Left lobe of liver (tissue), 2 donors: Measurements from ENCODE around the gene TTC21B. TPM values are rescaled to one million over a fixed set of nuclear protein-coding genes. Genes with fewer than 3 reads are reported as not detected.
"Not testable (repeated sequence)": the region's sequence is repeated elsewhere in the genome, so short reads cannot be mapped to it uniquely, and the experiment has no call there.

Experiments used
- ATAC-seq: fragments of 200-7000 bp; cut with Tn5 transposase; one replicate; pipeline ENCODE4 v1.9.1; 2020; ENCODE audit warnings: mild to moderate bottlenecking, moderate library complexity
- DNase-seq: peaks from one replicate; pipeline ENCODE4 v3.0.0-alpha.2; 2020; ENCODE audit warnings: low spot score
- total RNA-seq: library from RNA; stranded (reverse); gene quantifications from one replicate; pipeline ENCODE4 v1.2.1, GENCODE V29; 2021
- donor health status: DM: no; HTN: no; CAD: no; lungs with moderate emphysema.
- donor health status: DM: no; HTN: yes; CAD: no.

Gene TTC21B
- total RNA-seq, result 6.2 TPM

- DNase-seq (peak; percentile 97), ATAC-seq (peak; percentile 96)
Observed at GRCh38 chr2:165953655-165954606, at the start of gene TTC21B. Gene TTC21B, minus strand, starts transcription at chr2:165953776. Its CDS starts 71 bp downstream, at chr2:165953705.

- no peak for DNase-seq
Observed at GRCh38 chr2:166000401-166000800, 46.8 kb upstream of the TTC21B start.

GRCh38 chr2:165990846-165991245 lies 37.3 kb upstream of the TTC21B start:
- ATAC-seq, result no peak
- no peak for DNase-seq

More at GRCh38 chr2:166000401-166000800, 46.8 kb upstream of the TTC21B start:
- ATAC-seq, result no peak

GRCh38 chr2:165989851-165990250 lies 36.3 kb upstream of the TTC21B start:
- DNase-seq (no peak), ATAC-seq (no peak)

GRCh38 chr2:165985120-165985519 lies 31.5 kb upstream of the TTC21B start:
- ATAC-seq (no peak), DNase-seq (no peak)

- ATAC-seq, DNase-seq: not testable (repeated sequence)
Observed at GRCh38 chr2:165972161-165972560, 18.6 kb upstream of the TTC21B start.

GRCh38 chr2:165970663-165971062 lies 17.1 kb upstream of the TTC21B start:
- ATAC-seq (no peak), DNase-seq (no peak)

- no peak for DNase-seq
- no peak for ATAC-seq
Observed at GRCh38 chr2:165969227-165969626, 15.7 kb upstream of the TTC21B start.

GRCh38 chr2:165967746-165968145 lies 14.2 kb upstream of the TTC21B start:
- DNase-seq, result no peak
- ATAC-seq, result no peak

GRCh38 chr2:165961818-165962217 lies 8.2 kb upstream of the TTC21B start:
- ATAC-seq (no peak), DNase-seq (no peak)

GRCh38 chr2:165959371-165959770 lies 5.8 kb upstream of the TTC21B start:
- ATAC-seq, result no peak
- DNase-seq, result no peak

GRCh38 chr2:165958313-165958960 lies 4.9 kb upstream of the TTC21B start:
- no peak for ATAC-seq
- no peak for DNase-seq

- DNase-seq (peak; percentile 52), ATAC-seq (no peak)
Observed at GRCh38 chr2:165957030-165957675, 3.6 kb upstream of the TTC21B start.

- DNase-seq, result no peak
- peak; percentile 61 for ATAC-seq
Observed at GRCh38 chr2:165953306-165953654, 296 bp downstream of the TTC21B start.

- DNase-seq (no peak), ATAC-seq (no peak)
Observed at GRCh38 chr2:165952741-165953211, 800 bp downstream of the TTC21B start.

- no peak for DNase-seq
- ATAC-seq, result no peak
Observed at GRCh38 chr2:165952085-165952484, 1.5 kb downstream of the TTC21B start.

GRCh38 chr2:165950438-165950837 lies 3.1 kb downstream of the TTC21B start:
- no peak for DNase-seq

GRCh38 chr2:165941827-165942226 lies 11.7 kb downstream of the TTC21B start:
- ATAC-seq (no peak), DNase-seq (no peak)

More at GRCh38 chr2:165950438-165950837, 3.1 kb downstream of the TTC21B start:
- ATAC-seq, result no peak

- DNase-seq (no peak), ATAC-seq (no peak)
Observed at GRCh38 chr2:165938237-165938636, 15.3 kb downstream of the TTC21B start.

GRCh38 chr2:165933211-165933910 lies 20.2 kb downstream of the TTC21B start:
- ATAC-seq (no peak), DNase-seq (no peak)

- ATAC-seq, result no peak
- DNase-seq, result no peak
Observed at GRCh38 chr2:165927774-165928173, 25.8 kb downstream of the TTC21B start.
